H1 (cell line): Measurements from ENCODE around the gene YEATS2. TPM values are rescaled to one million over a fixed set of nuclear protein-coding genes. Genes with fewer than 3 reads are reported as not detected.

ENCODE experiments used
- ASH2L ChIP-seq: fragments of 200-600, 300-600 bp; sonication (generic); IDR thresholded peaks from one replicate; pipeline ENCODE4 v1.7.1; 2017; ENCODE audit warnings: low read length
- CREB1 ChIP-seq: IDR thresholded peaks from 2 replicates; pipeline ENCODE4 v1.6.1; 2012; ENCODE audit warnings: inconsistent platforms
- EGR1 ChIP-seq: IDR thresholded peaks from 2 replicates; pipeline ENCODE4 v1.6.1; 2011; ENCODE audit warnings: low read depth, low read length, borderline replicate concordance
- HDAC2 ChIP-seq, 2 experiments: fragments of 300-600 bp in 1 of 2; sonication (generic) in 1 of 2; IDR thresholded peaks; 2 replicates each; pipeline ENCODE4 v1.6.1; 2011 to 2012; ENCODE audit warnings: low read depth in 2 of 2, low read length in 2 of 2, mild to moderate bottlenecking in 2 of 2, moderate library complexity in 2 of 2, borderline replicate concordance in 1 of 2, inconsistent platforms in 1 of 2
- HDAC6 ChIP-seq: IDR thresholded peaks from one replicate; pipeline ENCODE4 v1.7.1; 2012; ENCODE audit warnings: low read depth, mild to moderate bottlenecking, inconsistent platforms, low read length, moderate library complexity
- JUN ChIP-seq: IDR thresholded peaks from 2 replicates; pipeline ENCODE4 v1.6.1; 2011; ENCODE audit warnings: low read depth, mild to moderate bottlenecking, improper control_type of control experiment, low read length
- NANOG ChIP-seq: IDR thresholded peaks from 2 replicates; pipeline ENCODE4 v1.6.1; 2011; ENCODE audit warnings: low read length, low read depth, mild to moderate bottlenecking, inconsistent platforms; ENCODE audit not compliant: insufficient read depth, poor library complexity, severe bottlenecking
- RAD21 ChIP-seq, 2 experiments: IDR thresholded peaks in 1 of 2; conservative IDR thresholded peaks in 1 of 2; 2 replicates each; pipeline ENCODE4 v1.6.1; 2011; ENCODE audit warnings: low read depth in 2 of 2, low read length in 2 of 2, improper control_type of control experiment in 1 of 2, inconsistent platforms in 1 of 2, mild to moderate bottlenecking in 1 of 2, moderate library complexity in 1 of 2
- RXRA ChIP-seq: IDR thresholded peaks from 2 replicates; pipeline ENCODE4 v1.6.1; 2011; ENCODE audit warnings: low read depth, mild to moderate bottlenecking, low read length, moderate library complexity; ENCODE audit not compliant: insufficient read depth
- SIX5 ChIP-seq: IDR thresholded peaks from 2 replicates; pipeline ENCODE4 v1.6.1; 2011; ENCODE audit warnings: mild to moderate bottlenecking, low read depth, low read length
- TEAD4 ChIP-seq: IDR thresholded peaks from 2 replicates; pipeline ENCODE4 v1.6.1; 2012; ENCODE audit warnings: low read depth, low read length, inconsistent platforms, mixed read lengths
- polyA plus RNA-seq, 7 experiments: library from polyadenylated mRNA; depleted of rRNA in 3 of 7; stranded (reverse) in 5 of 7; unstranded in 2 of 7; fragments of >200 nt in 5 of 7; fragments of 200-250 nt in 2 of 7; gene quantifications; 1 replicate in 5 of 7; 2 replicates in 1 of 7; 4 replicates in 1 of 7; pipeline versions ENCODE4 v1.2.1 to v1.2.3, GENCODE V29; 2011 to 2013; ENCODE audit warnings: missing spikeins in 2 of 7, mixed read lengths in 2 of 7
- total RNA-seq: library from RNA; stranded (reverse); fragmentation: NEBNext Ultra II Directional; extraction: Animal tissue kit (Norgen Biotek cat#: 25700); gene quantifications from 2 replicates; pipeline ENCODE4 v1.2.1, GENCODE V29; 2021
- TF ChIP-seq, protein P1 (sequence below): fragments of 300-600 bp; sonication (generic); IDR thresholded peaks from 2 replicates; pipeline ENCODE4 v1.7.1; 2012; ENCODE audit warnings: low read length, moderate library complexity, mild to moderate bottlenecking, inconsistent platforms; ENCODE audit not compliant: insufficient replicate concordance

The YEATS2 gene
- total and polyA plus RNA-seq, 2 of the 8 experiments (the other 6 are each of a cell fraction or from before 2014, with no cell fraction given) = 35.3 to 53.7 TPM

DNA sequence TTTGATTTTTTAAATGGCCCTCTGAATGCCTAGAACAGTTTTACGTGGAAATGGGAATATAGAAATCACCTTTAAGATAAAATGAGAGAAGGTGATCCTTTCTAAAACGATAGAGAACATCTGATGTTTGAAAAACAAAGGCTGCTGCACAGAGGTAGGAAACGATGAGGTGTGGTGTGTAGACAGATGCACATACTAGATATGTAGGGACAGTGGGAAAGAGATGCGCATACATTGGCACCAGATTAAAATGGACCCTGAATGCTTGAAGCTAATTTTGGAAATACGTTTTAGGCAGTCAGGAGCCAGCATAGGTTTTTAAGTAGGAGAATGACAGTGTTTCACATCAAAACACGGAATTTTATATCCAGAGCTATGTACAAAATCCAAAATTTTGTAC lies 98.8 kb downstream of the YEATS2 start (continued):
- TF ChIP-seq, protein P1, sequence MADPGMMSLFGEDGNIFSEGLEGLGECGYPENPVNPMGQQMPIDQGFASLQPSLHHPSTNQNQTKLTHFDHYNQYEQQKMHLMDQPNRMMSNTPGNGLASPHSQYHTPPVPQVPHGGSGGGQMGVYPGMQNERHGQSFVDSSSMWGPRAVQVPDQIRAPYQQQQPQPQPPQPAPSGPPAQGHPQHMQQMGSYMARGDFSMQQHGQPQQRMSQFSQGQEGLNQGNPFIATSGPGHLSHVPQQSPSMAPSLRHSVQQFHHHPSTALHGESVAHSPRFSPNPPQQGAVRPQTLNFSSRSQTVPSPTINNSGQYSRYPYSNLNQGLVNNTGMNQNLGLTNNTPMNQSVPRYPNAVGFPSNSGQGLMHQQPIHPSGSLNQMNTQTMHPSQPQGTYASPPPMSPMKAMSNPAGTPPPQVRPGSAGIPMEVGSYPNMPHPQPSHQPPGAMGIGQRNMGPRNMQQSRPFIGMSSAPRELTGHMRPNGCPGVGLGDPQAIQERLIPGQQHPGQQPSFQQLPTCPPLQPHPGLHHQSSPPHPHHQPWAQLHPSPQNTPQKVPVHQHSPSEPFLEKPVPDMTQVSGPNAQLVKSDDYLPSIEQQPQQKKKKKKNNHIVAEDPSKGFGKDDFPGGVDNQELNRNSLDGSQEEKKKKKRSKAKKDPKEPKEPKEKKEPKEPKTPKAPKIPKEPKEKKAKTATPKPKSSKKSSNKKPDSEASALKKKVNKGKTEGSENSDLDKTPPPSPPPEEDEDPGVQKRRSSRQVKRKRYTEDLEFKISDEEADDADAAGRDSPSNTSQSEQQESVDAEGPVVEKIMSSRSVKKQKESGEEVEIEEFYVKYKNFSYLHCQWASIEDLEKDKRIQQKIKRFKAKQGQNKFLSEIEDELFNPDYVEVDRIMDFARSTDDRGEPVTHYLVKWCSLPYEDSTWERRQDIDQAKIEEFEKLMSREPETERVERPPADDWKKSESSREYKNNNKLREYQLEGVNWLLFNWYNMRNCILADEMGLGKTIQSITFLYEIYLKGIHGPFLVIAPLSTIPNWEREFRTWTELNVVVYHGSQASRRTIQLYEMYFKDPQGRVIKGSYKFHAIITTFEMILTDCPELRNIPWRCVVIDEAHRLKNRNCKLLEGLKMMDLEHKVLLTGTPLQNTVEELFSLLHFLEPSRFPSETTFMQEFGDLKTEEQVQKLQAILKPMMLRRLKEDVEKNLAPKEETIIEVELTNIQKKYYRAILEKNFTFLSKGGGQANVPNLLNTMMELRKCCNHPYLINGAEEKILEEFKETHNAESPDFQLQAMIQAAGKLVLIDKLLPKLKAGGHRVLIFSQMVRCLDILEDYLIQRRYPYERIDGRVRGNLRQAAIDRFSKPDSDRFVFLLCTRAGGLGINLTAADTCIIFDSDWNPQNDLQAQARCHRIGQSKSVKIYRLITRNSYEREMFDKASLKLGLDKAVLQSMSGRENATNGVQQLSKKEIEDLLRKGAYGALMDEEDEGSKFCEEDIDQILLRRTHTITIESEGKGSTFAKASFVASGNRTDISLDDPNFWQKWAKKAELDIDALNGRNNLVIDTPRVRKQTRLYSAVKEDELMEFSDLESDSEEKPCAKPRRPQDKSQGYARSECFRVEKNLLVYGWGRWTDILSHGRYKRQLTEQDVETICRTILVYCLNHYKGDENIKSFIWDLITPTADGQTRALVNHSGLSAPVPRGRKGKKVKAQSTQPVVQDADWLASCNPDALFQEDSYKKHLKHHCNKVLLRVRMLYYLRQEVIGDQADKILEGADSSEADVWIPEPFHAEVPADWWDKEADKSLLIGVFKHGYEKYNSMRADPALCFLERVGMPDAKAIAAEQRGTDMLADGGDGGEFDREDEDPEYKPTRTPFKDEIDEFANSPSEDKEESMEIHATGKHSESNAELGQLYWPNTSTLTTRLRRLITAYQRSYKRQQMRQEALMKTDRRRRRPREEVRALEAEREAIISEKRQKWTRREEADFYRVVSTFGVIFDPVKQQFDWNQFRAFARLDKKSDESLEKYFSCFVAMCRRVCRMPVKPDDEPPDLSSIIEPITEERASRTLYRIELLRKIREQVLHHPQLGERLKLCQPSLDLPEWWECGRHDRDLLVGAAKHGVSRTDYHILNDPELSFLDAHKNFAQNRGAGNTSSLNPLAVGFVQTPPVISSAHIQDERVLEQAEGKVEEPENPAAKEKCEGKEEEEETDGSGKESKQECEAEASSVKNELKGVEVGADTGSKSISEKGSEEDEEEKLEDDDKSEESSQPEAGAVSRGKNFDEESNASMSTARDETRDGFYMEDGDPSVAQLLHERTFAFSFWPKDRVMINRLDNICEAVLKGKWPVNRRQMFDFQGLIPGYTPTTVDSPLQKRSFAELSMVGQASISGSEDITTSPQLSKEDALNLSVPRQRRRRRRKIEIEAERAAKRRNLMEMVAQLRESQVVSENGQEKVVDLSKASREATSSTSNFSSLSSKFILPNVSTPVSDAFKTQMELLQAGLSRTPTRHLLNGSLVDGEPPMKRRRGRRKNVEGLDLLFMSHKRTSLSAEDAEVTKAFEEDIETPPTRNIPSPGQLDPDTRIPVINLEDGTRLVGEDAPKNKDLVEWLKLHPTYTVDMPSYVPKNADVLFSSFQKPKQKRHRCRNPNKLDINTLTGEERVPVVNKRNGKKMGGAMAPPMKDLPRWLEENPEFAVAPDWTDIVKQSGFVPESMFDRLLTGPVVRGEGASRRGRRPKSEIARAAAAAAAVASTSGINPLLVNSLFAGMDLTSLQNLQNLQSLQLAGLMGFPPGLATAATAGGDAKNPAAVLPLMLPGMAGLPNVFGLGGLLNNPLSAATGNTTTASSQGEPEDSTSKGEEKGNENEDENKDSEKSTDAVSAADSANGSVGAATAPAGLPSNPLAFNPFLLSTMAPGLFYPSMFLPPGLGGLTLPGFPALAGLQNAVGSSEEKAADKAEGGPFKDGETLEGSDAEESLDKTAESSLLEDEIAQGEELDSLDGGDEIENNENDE = no peak
- no peak for TF ChIP-seq HDAC2 (IDR thresholded peaks at IDR 0.05; ENCODE audit: borderline replicate concordance in 1 of 2, low read depth in 2 of 2, low read length in 2 of 2)
- TF ChIP-seq TEAD4 = no peak
- TF ChIP-seq SIX5 = no peak
- no peak for TF ChIP-seq ASH2L
- no peak for TF ChIP-seq CREB1
- TF ChIP-seq NANOG = no peak
- no peak for TF ChIP-seq EGR1
- TF ChIP-seq RXRA = no peak
- no peak for TF ChIP-seq JUN
- no peak for TF ChIP-seq HDAC6
- TF ChIP-seq RAD21 (IDR thresholded peaks at IDR 0.05 in 1 of 2, conservative IDR thresholded peaks at IDR 0.05 in 1 of 2; ENCODE audit: low read depth in 2 of 2, low read length in 2 of 2) = no peak
